ENCODE data around the gene TRPV3.

Gene TRPV3

DNA sequence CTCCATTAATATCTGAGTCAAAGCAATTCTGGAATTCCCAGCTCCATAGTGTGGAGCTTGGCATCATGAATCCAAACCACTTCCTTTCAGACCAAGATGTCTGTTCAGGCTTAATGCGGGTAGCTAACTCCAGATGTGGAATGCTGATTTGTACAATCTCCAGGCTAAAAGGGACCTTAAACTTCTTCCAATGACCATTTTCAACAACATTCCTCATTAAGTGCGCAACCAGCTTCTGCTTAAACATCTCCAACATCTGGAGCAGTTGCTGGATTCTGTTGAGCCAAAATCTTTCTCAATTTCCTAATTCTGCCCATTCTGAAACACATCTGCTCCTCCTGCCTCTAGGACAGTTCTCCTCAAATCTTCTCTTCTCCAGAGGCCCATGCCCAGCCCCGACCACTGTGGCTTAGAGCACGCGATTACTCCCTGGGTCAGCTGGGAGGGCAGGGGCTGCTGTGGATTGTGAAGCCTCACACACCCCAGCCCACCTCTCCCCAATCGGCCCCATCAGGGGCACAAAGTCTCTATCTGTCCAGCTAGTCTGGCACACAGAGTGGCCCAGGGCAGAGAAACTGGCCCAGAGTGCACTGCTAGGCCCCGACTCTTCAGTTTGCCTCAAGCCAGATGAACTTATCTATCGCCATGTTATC lies 45.6 kb downstream of the TRPV3 start:
- DNase-seq, result no peak
- POLR2A ChIA-PET, result no interaction called here
- 97% methylated on average over 6 of the region's 8 CpGs for WGBS (ENCODE audit: insufficient coverage)
- H3K27ac ChIP-seq (ENCODE audit: insufficient read depth in 1 of 2, low read depth in 1 of 2, low read length in 2 of 2, poor library complexity in 1 of 2, severe bottlenecking in 2 of 2), result no peak overlapping the region
- peaks cover 0 to 4% (median 2%) of the 10 kb centered on the region in 4 experiments for H3K4me1 ChIP-seq (ENCODE audit: control extremely low read depth in 1 of 4, control insufficient read depth in 4 of 4, insufficient read depth in 4 of 4, low read length in 3 of 4)
- H3K36me3 ChIP-seq (ENCODE audit: control insufficient read depth in 4 of 4, insufficient read depth in 4 of 4, low read length in 3 of 4), result no peaks in the 10 kb centered on the region
- H3K9me3 ChIP-seq (ENCODE audit: control extremely low read depth in 1 of 5, control insufficient read depth in 4 of 5, insufficient read depth in 2 of 5, low read depth in 1 of 5, low read length in 4 of 5), result no peaks in the 10 kb centered on the region
- H3K27me3 ChIP-seq (replicated peaks in 2 of 5; ENCODE audit: control insufficient read depth in 4 of 5, insufficient read depth in 5 of 5, low read length in 4 of 5), result peaks cover 0 to 3% (median 0%) of the 10 kb centered on the region in 5 experiments
- H3K4me3 ChIP-seq (ENCODE audit: control insufficient read depth in 1 of 7, extremely low read depth in 1 of 7, insufficient read depth in 4 of 7, low read depth in 2 of 7, low read length in 6 of 7), result no peak overlapping the region
- CTCF ChIA-PET, result no interaction called here

- no peaks in the 10 kb centered on the region for H3K9me3 ChIP-seq (ENCODE audit: control extremely low read depth in 1 of 5, control insufficient read depth in 4 of 5, insufficient read depth in 2 of 5, low read depth in 1 of 5, low read length in 4 of 5)
- CTCF ChIA-PET, result no interaction called here
- H3K4me3 ChIP-seq (ENCODE audit: control insufficient read depth in 1 of 7, extremely low read depth in 1 of 7, insufficient read depth in 4 of 7, low read depth in 2 of 7, low read length in 6 of 7), result no peak overlapping the region
- POLR2A ChIA-PET, result no interaction called here
- DNase-seq, result no peak
- H3K27me3 ChIP-seq (replicated peaks in 2 of 5; ENCODE audit: control insufficient read depth in 4 of 5, insufficient read depth in 5 of 5, low read length in 4 of 5), result peaks cover 0 to 3% (median 0%) of the 10 kb centered on the region in 5 experiments
- WGBS (ENCODE audit: insufficient coverage), result 77% methylated on average over 5 of the region's 7 CpGs
- no peak overlapping the region for H3K27ac ChIP-seq (ENCODE audit: insufficient read depth in 1 of 2, low read depth in 1 of 2, low read length in 2 of 2, poor library complexity in 1 of 2, severe bottlenecking in 2 of 2)
- no peaks in the 10 kb centered on the region for H3K36me3 ChIP-seq (ENCODE audit: control insufficient read depth in 4 of 4, insufficient read depth in 4 of 4, low read length in 3 of 4)
- no peaks in the 10 kb centered on the region for H3K4me1 ChIP-seq (ENCODE audit: control extremely low read depth in 1 of 4, control insufficient read depth in 4 of 4, insufficient read depth in 4 of 4, low read length in 3 of 4)
Measured at GRCh38 chr17:3510090-3510489, 47.5 kb downstream of the TRPV3 start.

DNA sequence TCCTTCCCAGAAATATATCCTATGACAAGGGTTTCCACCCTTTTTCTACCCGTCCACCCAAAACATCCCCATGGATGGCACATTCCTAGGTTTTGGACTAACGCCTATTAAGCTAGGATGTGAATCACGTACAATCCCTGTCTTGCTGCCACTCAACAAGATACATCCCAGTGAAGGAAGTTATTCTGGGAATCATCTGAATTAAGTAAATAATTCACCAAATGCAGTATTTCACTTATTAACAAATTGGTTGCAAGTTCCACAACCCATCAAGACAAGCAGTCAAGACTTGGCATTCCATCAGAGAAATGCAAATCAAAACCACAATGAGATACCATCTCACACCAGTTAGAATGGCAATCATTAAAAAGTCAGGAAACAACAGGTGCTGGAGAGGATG lies 49.7 kb downstream of the TRPV3 start:
- Histone ChIP-seq H3K27ac (ENCODE audit: insufficient read depth in 1 of 2, low read depth in 1 of 2, low read length in 2 of 2, poor library complexity in 1 of 2, severe bottlenecking in 2 of 2) (no peak overlapping the region), H3K4me1 (ENCODE audit: control extremely low read depth in 1 of 4, control insufficient read depth in 4 of 4, insufficient read depth in 4 of 4, low read length in 3 of 4) (no peaks in the 10 kb centered on the region), H3K9me3 (ENCODE audit: control extremely low read depth in 1 of 5, control insufficient read depth in 4 of 5, insufficient read depth in 2 of 5, low read depth in 1 of 5, low read length in 4 of 5) (no peaks in the 10 kb centered on the region), H3K4me3 (ENCODE audit: control insufficient read depth in 1 of 7, extremely low read depth in 1 of 7, insufficient read depth in 4 of 7, low read depth in 2 of 7, low read length in 6 of 7) (no peak overlapping the region), H3K36me3 (ENCODE audit: control insufficient read depth in 4 of 4, insufficient read depth in 4 of 4, low read length in 3 of 4) (no peaks in the 10 kb centered on the region), H3K27me3 (replicated peaks in 2 of 5; ENCODE audit: control insufficient read depth in 4 of 5, insufficient read depth in 5 of 5, low read length in 4 of 5) (peaks cover 0 to 2% (median 0%) of the 10 kb centered on the region in 5 experiments)
- ChIA-PET POLR2A (no interaction called here), CTCF (no interaction called here)
- 100% methylated on average over 1 of the region's 3 CpGs for WGBS (ENCODE audit: insufficient coverage)
- DNase-seq, result no peak

DNA sequence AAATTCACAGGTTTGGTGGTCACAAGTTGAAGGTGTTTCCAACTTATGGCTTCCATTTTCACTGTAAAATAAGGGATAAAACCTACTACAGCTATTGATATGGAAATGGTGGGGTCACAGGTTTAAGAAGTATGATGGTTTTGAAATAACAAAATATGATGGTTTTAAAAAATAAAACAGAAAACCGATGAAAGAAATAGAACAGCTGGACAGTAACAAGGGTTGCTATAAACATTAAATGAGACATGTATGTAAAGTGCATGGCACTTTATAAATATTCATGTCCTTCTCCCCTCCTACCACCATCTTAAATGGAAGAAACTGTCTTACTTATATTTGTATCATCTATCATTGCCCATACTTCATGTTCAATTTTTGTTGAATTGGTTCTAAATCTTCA lies 50.5 kb downstream of the TRPV3 start:
- Histone ChIP-seq H3K27me3 (replicated peaks in 2 of 5; ENCODE audit: control insufficient read depth in 4 of 5, insufficient read depth in 5 of 5, low read length in 4 of 5) (peaks cover 0 to 2% (median 0%) of the 10 kb centered on the region in 5 experiments), H3K27ac (ENCODE audit: insufficient read depth in 1 of 2, low read depth in 1 of 2, low read length in 2 of 2, poor library complexity in 1 of 2, severe bottlenecking in 2 of 2) (no peak overlapping the region), H3K36me3 (ENCODE audit: control insufficient read depth in 4 of 4, insufficient read depth in 4 of 4, low read length in 3 of 4) (no peaks in the 10 kb centered on the region), H3K4me1 (ENCODE audit: control extremely low read depth in 1 of 4, control insufficient read depth in 4 of 4, insufficient read depth in 4 of 4, low read length in 3 of 4) (no peaks in the 10 kb centered on the region), H3K4me3 (ENCODE audit: control insufficient read depth in 1 of 7, extremely low read depth in 1 of 7, insufficient read depth in 4 of 7, low read depth in 2 of 7, low read length in 6 of 7) (no peak overlapping the region), H3K9me3 (ENCODE audit: control extremely low read depth in 1 of 5, control insufficient read depth in 4 of 5, insufficient read depth in 2 of 5, low read depth in 1 of 5, low read length in 4 of 5) (no peaks in the 10 kb centered on the region)
- ChIA-PET CTCF (no interaction called here), POLR2A (no interaction called here)
- DNase-seq, result no peak
- no CpG with 5 or more reads among the region's 1 CpG for WGBS (ENCODE audit: insufficient coverage)

DNA sequence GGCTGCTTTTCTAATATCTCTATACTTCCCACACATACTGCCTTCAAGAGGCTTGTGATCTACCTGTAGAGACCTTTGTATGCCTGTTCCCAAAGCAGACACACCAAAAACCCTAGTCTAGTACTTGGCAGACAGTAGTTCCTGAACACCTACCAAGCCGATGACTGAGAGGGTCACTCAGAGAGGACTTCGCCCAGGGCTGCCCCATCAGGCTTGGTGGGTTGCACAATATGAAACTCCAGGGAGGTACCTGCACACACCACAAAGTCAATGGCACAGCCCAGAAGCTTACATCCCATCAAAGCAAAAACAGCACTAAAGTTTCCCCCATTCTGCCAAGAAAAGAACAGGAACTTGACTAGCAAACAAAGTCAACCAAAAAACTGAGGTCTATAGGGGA lies 51.6 kb downstream of the TRPV3 start:
- Histone ChIP-seq H3K36me3 (ENCODE audit: control insufficient read depth in 4 of 4, insufficient read depth in 4 of 4, low read length in 3 of 4) (no peaks in the 10 kb centered on the region), H3K4me1 (ENCODE audit: control extremely low read depth in 1 of 4, control insufficient read depth in 4 of 4, insufficient read depth in 4 of 4, low read length in 3 of 4) (no peaks in the 10 kb centered on the region), H3K27me3 (replicated peaks in 2 of 5; ENCODE audit: control insufficient read depth in 4 of 5, insufficient read depth in 5 of 5, low read length in 4 of 5) (peaks cover 0 to 2% (median 0%) of the 10 kb centered on the region in 5 experiments), H3K27ac (ENCODE audit: insufficient read depth in 1 of 2, low read depth in 1 of 2, low read length in 2 of 2, poor library complexity in 1 of 2, severe bottlenecking in 2 of 2) (no peak overlapping the region), H3K4me3 (ENCODE audit: control insufficient read depth in 1 of 7, extremely low read depth in 1 of 7, insufficient read depth in 4 of 7, low read depth in 2 of 7, low read length in 6 of 7) (no peak overlapping the region), H3K9me3 (ENCODE audit: control extremely low read depth in 1 of 5, control insufficient read depth in 4 of 5, insufficient read depth in 2 of 5, low read depth in 1 of 5, low read length in 4 of 5) (peaks cover 0 to 3% (median 0%) of the 10 kb centered on the region in 5 experiments)
- ChIA-PET POLR2A (no interaction called here), CTCF (no interaction called here)
- DNase-seq, result no peak
- WGBS (ENCODE audit: insufficient coverage), result 90% methylated on average over 2 of the region's 2 CpGs

DNA sequence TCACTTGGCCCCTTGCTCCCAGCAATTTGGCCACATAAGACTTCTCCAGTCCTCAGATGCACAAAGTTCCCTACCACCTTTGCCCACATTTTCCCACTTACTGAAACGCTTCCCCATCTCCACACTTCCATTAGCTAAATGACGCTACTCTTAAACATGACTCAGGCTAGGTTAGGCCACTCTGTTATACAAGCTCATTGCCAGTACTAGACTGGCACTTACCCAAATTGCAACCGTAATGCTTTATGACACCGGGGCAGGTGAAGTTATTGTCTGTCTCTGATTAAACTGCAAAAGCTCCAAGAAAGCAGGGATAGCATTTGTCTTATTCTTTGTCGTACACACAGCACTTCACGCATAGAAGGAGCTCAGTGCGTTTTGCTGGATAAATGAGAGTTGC lies 52.6 kb downstream of the TRPV3 start:
- Histone ChIP-seq H3K9me3 (ENCODE audit: control extremely low read depth in 1 of 5, control insufficient read depth in 4 of 5, insufficient read depth in 2 of 5, low read depth in 1 of 5, low read length in 4 of 5) (peaks cover 0 to 5% (median 0%) of the 10 kb centered on the region in 5 experiments), H3K4me3 (ENCODE audit: control insufficient read depth in 1 of 7, extremely low read depth in 1 of 7, insufficient read depth in 4 of 7, low read depth in 2 of 7, low read length in 6 of 7) (no peak overlapping the region), H3K27ac (ENCODE audit: insufficient read depth in 1 of 2, low read depth in 1 of 2, low read length in 2 of 2, poor library complexity in 1 of 2, severe bottlenecking in 2 of 2) (no peak overlapping the region), H3K36me3 (ENCODE audit: control insufficient read depth in 4 of 4, insufficient read depth in 4 of 4, low read length in 3 of 4) (no peaks in the 10 kb centered on the region), H3K27me3 (replicated peaks in 2 of 5; ENCODE audit: control insufficient read depth in 4 of 5, insufficient read depth in 5 of 5, low read length in 4 of 5) (no peaks in the 10 kb centered on the region), H3K4me1 (ENCODE audit: control extremely low read depth in 1 of 4, control insufficient read depth in 4 of 4, insufficient read depth in 4 of 4, low read length in 3 of 4) (no peaks in the 10 kb centered on the region)
- WGBS (ENCODE audit: insufficient coverage), result 96% methylated on average over 7 of the region's 7 CpGs
- no peak for DNase-seq
- CTCF ChIA-PET, result no interaction called here
- POLR2A ChIA-PET, result interaction anchor here (0.9 kb wide), 1 partner anchor 29 kb away, joined by 3 read pairs; the partner anchor contains the start of gene ASPA

DNA sequence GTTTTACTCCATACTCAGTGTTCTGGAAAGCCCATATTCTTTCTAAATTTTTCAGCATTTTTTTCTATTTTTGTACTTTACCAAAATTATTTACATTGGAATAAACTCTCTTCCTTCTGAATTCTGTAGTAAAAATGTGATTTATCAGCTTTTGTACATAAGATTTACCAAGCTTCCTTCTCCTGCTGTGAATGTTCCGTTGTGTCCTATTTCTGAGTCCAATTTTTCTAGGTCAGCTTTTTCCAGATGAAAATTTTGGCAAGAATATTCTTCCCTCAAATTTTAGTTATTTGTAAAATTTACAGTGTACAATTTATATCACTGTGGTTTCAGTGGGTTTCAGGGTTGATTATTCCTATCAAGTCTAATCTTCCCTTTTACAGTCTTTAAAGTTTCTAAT lies 54.3 kb downstream of the TRPV3 start:
- ChIA-PET POLR2A (no interaction called here), CTCF (no interaction called here)
- DNase-seq, result no peak
- Histone ChIP-seq H3K27ac (ENCODE audit: insufficient read depth in 1 of 2, low read depth in 1 of 2, low read length in 2 of 2, poor library complexity in 1 of 2, severe bottlenecking in 2 of 2) (no peak overlapping the region), H3K4me3 (ENCODE audit: control insufficient read depth in 1 of 7, extremely low read depth in 1 of 7, insufficient read depth in 4 of 7, low read depth in 2 of 7, low read length in 6 of 7) (no peak overlapping the region), H3K36me3 (ENCODE audit: control insufficient read depth in 4 of 4, insufficient read depth in 4 of 4, low read length in 3 of 4) (no peaks in the 10 kb centered on the region), H3K27me3 (replicated peaks in 2 of 5; ENCODE audit: control insufficient read depth in 4 of 5, insufficient read depth in 5 of 5, low read length in 4 of 5) (no peaks in the 10 kb centered on the region), H3K9me3 (ENCODE audit: control extremely low read depth in 1 of 5, control insufficient read depth in 4 of 5, insufficient read depth in 2 of 5, low read depth in 1 of 5, low read length in 4 of 5) (peaks cover 0 to 5% (median 0%) of the 10 kb centered on the region in 5 experiments), H3K4me1 (ENCODE audit: control extremely low read depth in 1 of 4, control insufficient read depth in 4 of 4, insufficient read depth in 4 of 4, low read length in 3 of 4) (no peaks in the 10 kb centered on the region)
- no CpG with 5 or more reads among the region's 1 CpG for whole genome bisulfite sequencing (ENCODE audit: insufficient coverage)
